ENCODE data around the gene LRRC4B.

DNA sequence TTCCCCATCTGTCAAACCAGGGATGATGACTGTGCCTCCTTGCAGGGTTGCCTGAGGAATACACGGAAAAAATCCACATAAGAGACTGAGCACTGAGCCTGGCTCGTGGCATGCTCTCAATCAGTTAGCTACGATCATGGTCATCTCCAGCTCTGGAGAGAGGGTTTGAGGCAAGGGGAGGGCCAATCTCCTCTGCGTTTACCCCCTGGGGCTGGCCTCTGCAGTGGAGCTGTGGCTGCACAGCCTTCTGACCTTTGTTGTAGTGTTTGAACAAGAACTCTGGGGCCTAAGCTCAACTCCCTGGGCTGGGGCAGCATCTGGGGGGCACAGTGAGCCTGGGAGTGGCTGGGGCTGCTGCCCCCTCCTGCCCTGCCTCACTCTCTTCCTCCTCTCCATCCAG is 5.9 kb downstream of the LRRC4B start:
- TF ChIP-seq, protein P1, sequence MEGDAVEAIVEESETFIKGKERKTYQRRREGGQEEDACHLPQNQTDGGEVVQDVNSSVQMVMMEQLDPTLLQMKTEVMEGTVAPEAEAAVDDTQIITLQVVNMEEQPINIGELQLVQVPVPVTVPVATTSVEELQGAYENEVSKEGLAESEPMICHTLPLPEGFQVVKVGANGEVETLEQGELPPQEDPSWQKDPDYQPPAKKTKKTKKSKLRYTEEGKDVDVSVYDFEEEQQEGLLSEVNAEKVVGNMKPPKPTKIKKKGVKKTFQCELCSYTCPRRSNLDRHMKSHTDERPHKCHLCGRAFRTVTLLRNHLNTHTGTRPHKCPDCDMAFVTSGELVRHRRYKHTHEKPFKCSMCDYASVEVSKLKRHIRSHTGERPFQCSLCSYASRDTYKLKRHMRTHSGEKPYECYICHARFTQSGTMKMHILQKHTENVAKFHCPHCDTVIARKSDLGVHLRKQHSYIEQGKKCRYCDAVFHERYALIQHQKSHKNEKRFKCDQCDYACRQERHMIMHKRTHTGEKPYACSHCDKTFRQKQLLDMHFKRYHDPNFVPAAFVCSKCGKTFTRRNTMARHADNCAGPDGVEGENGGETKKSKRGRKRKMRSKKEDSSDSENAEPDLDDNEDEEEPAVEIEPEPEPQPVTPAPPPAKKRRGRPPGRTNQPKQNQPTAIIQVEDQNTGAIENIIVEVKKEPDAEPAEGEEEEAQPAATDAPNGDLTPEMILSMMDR (IDR thresholded peaks at IDR 0.05), result no peak
- TF ChIP-seq POLR2A (IDR thresholded peaks at IDR 0.05), result no peak
